H1 (cell line): Measurements from ENCODE around the gene NT5C1A. TPM values are rescaled to one million over a fixed set of nuclear protein-coding genes. Genes with fewer than 3 reads are reported as not detected.

Experiments used
- CTCF ChIA-PET: fragments of 300-600 bp; sonication (Branson Sonifier 250); formaldehyde crosslinking; loops from one replicate; lab custom pipeline; 2021; ENCODE audit not compliant: partially characterized antibody; lab: Charles Lee
- POLR2A ChIA-PET: fragments of 300-600 bp; sonication (Branson Sonifier 250); formaldehyde crosslinking; loops from one replicate; lab custom pipeline; 2021; ENCODE audit warnings: inconsistent platforms; ENCODE audit not compliant: partially characterized antibody; lab: Charles Lee
- DNase-seq, 2 experiments: peaks; one replicate each; pipeline versions ENCODE4 v3.0.0 to v3.0.0-alpha.2; 2010 to 2022; ENCODE audit warnings: low spot score in 2 of 2, low read depth in 1 of 2, mixed read lengths in 1 of 2
- FAIRE-seq: peaks from 2 replicates; lab custom pipeline; 2011; peaks lifted over from hg19 to GRCh38; lab: Jason Lieb, UNC
- H2AFZ ChIP-seq: 2 replicates; pipeline ENCODE4 v1.8.1; 2012; ENCODE audit warnings: low read length, inconsistent platforms
- H2AK5ac ChIP-seq: 2 replicates; pipeline ENCODE4 v1.6.1; 2013; ENCODE audit warnings: low read depth, low read length
- H2BK120ac ChIP-seq: replicated peaks from 2 replicates; pipeline ENCODE3; 2013; ENCODE audit warnings: low read depth, low read length, inconsistent platforms
- H2BK12ac ChIP-seq: 2 replicates; pipeline ENCODE4 v1.6.1; 2013; ENCODE audit warnings: low read depth, low read length
- H2BK15ac ChIP-seq: 2 replicates; pipeline ENCODE4 v1.6.1; 2013; ENCODE audit warnings: low read length
- H2BK20ac ChIP-seq: 2 replicates; pipeline ENCODE4 v1.6.1; 2013; ENCODE audit warnings: low read length
- H2BK5ac ChIP-seq: 2 replicates; pipeline ENCODE4 v1.6.1; 2013; ENCODE audit warnings: low read depth, low read length
- H3K14ac ChIP-seq: 2 replicates; pipeline ENCODE4 v1.6.1; 2013; ENCODE audit warnings: inconsistent platforms; ENCODE audit not compliant: insufficient read length
- H3K18ac ChIP-seq: 2 replicates; pipeline ENCODE4 v1.6.1; 2013; ENCODE audit warnings: low read length; ENCODE audit errors: extremely low read depth
- H3K23ac ChIP-seq: 2 replicates; pipeline ENCODE4 v1.6.1; 2013; ENCODE audit warnings: inconsistent platforms; ENCODE audit not compliant: insufficient read length
- H3K23me2 ChIP-seq: 2 replicates; pipeline ENCODE4 v1.6.1; 2013; ENCODE audit warnings: low read depth, low read length
- H3K27ac ChIP-seq: 2 replicates; pipeline ENCODE4 v1.6.1; 2011; ENCODE audit warnings: low read depth, low read length, inconsistent platforms
- H3K27me3 ChIP-seq, 4 experiments: replicated peaks in 1 of 4; 1 replicate in 1 of 4; 2 replicates in 3 of 4; pipeline versions ENCODE4 v1.6.1 to v1.8.1; 2011 to 2013; ENCODE audit warnings: low read length in 3 of 4, mild to moderate bottlenecking in 3 of 4, inconsistent platforms in 2 of 4, mixed read lengths in 2 of 4, moderate library complexity in 1 of 4; ENCODE audit not compliant: control insufficient read depth in 3 of 4, insufficient read depth in 3 of 4; ENCODE audit errors: extremely low read depth in 1 of 4
- H3K36me3 ChIP-seq, 4 experiments: 2 replicates each; pipeline versions ENCODE4 v1.6.1 to v1.8.1; 2011 to 2013; ENCODE audit warnings: mild to moderate bottlenecking in 4 of 4, low read length in 3 of 4, moderate library complexity in 2 of 4, control low read depth in 1 of 4, inconsistent platforms in 1 of 4; ENCODE audit not compliant: insufficient read depth in 4 of 4, control insufficient read depth in 2 of 4
- H3K4ac ChIP-seq: replicated peaks from 2 replicates; pipeline ENCODE3; 2013; ENCODE audit warnings: low read length, low read depth, mixed read lengths, inconsistent platforms; ENCODE audit not compliant: insufficient read length
- H3K4me1 ChIP-seq, 4 experiments: replicated peaks in 1 of 4; 1 replicate in 1 of 4; 2 replicates in 3 of 4; pipeline versions ENCODE4 v1.6.1 to v1.8.1; 2011 to 2013; ENCODE audit warnings: low read length in 3 of 4, inconsistent platforms in 2 of 4, mixed read lengths in 1 of 4; ENCODE audit not compliant: insufficient read depth in 4 of 4, control insufficient read depth in 3 of 4
- H3K4me2 ChIP-seq, 2 experiments: 2 replicates each; pipeline versions ENCODE4 v1.6.1 to v1.8.1; 2011 to 2013; ENCODE audit warnings: low read depth in 2 of 2, low read length in 2 of 2, control low read depth in 1 of 2, inconsistent platforms in 1 of 2, mild to moderate bottlenecking in 1 of 2; ENCODE audit not compliant: insufficient read depth in 1 of 2
- H3K4me3 ChIP-seq, 4 experiments: fragments of 200-600, 300-600 bp in 1 of 4; sonication (generic), shearing (Covaris generic), sonication (Bioruptor Twin) in 1 of 4; 2 replicates each; pipeline versions ENCODE4 v1.5.1 to v1.8.1; 2011 to 2016; ENCODE audit warnings: low read length in 4 of 4, low read depth in 3 of 4, control low read depth in 2 of 4, inconsistent platforms in 2 of 4, mild to moderate bottlenecking in 2 of 4, mixed read lengths in 1 of 4, moderate library complexity in 1 of 4; ENCODE audit not compliant: insufficient read depth in 2 of 4; ENCODE audit errors: extremely low read depth in 1 of 4
- H3K56ac ChIP-seq: replicated peaks from 2 replicates; pipeline ENCODE3; 2013; ENCODE audit warnings: low read depth, mild to moderate bottlenecking, mixed read lengths, low read length, inconsistent platforms; ENCODE audit not compliant: insufficient read length
- H3K79me1 ChIP-seq: 2 replicates; pipeline ENCODE4 v1.6.1; 2013; ENCODE audit warnings: low read depth, low read length, control low read depth
- H3K79me2 ChIP-seq, 2 experiments: 2 replicates each; pipeline versions ENCODE4 v1.6.1 to v1.8.1; 2012 to 2013; ENCODE audit warnings: low read length in 2 of 2, mild to moderate bottlenecking in 2 of 2, inconsistent platforms in 1 of 2; ENCODE audit not compliant: insufficient read depth in 2 of 2, control insufficient read depth in 1 of 2
- H3K9ac ChIP-seq, 4 experiments: replicated peaks in 1 of 4; 1 replicate in 1 of 4; 2 replicates in 3 of 4; pipeline versions ENCODE4 v1.6.1 to v1.8.1; 2011 to 2013; ENCODE audit warnings: low read depth in 3 of 4, low read length in 3 of 4, control low read depth in 2 of 4, mild to moderate bottlenecking in 2 of 4, moderate library complexity in 2 of 4, inconsistent platforms in 1 of 4; ENCODE audit errors: extremely low read depth in 1 of 4
- H3K9me3 ChIP-seq, 2 experiments: 2 replicates each; pipeline versions ENCODE4 v1.6.1 to v1.8.1; 2012 to 2013; ENCODE audit warnings: mild to moderate bottlenecking in 2 of 2, moderate library complexity in 2 of 2, control low read depth in 1 of 2, inconsistent platforms in 1 of 2, low read depth in 1 of 2, low read length in 1 of 2, mixed read lengths in 1 of 2; ENCODE audit not compliant: insufficient read depth in 2 of 2
- H4K20me1 ChIP-seq, 2 experiments: replicated peaks in 1 of 2; 2 replicates each; pipeline versions ENCODE3 to v1.8.1; 2011 to 2013; ENCODE audit warnings: inconsistent platforms in 2 of 2, low read length in 2 of 2, mild to moderate bottlenecking in 1 of 2; ENCODE audit not compliant: insufficient read depth in 2 of 2, control insufficient read depth in 1 of 2
- H4K5ac ChIP-seq: 2 replicates; pipeline ENCODE4 v1.6.1; 2013; ENCODE audit warnings: low read length, low read depth, mixed read lengths, inconsistent platforms; ENCODE audit not compliant: insufficient read length
- H4K8ac ChIP-seq: 2 replicates; pipeline ENCODE4 v1.8.0; 2013; ENCODE audit warnings: mild to moderate bottlenecking, moderate library complexity, low read length, inconsistent platforms; ENCODE audit not compliant: insufficient read depth; ENCODE audit errors: extremely low read depth
- H4K91ac ChIP-seq: replicated peaks from 2 replicates; pipeline ENCODE3; 2013; ENCODE audit warnings: low read length, mixed read lengths, inconsistent platforms; ENCODE audit not compliant: insufficient read length
- ATF3 ChIP-seq: IDR thresholded peaks from 2 replicates; pipeline ENCODE4 v1.6.1; 2011; ENCODE audit warnings: low read depth, mild to moderate bottlenecking, low read length; ENCODE audit not compliant: insufficient read depth
- BRCA1 ChIP-seq: IDR thresholded peaks from 2 replicates; pipeline ENCODE4 v1.6.1; 2012; ENCODE audit warnings: low read depth, low read length, improper control_type of control experiment
- CTBP2 ChIP-seq: IDR thresholded peaks from 2 replicates; pipeline ENCODE4 v1.7.0; 2011; ENCODE audit warnings: borderline replicate concordance, mild to moderate bottlenecking, moderate library complexity, mixed read lengths, low read length; ENCODE audit not compliant: insufficient read depth, insufficient read length
- JUN ChIP-seq: IDR thresholded peaks from 2 replicates; pipeline ENCODE4 v1.6.1; 2011; ENCODE audit warnings: low read depth, mild to moderate bottlenecking, improper control_type of control experiment, low read length
- KDM4A ChIP-seq: IDR thresholded peaks from one replicate; pipeline ENCODE4 v1.7.1; 2012; ENCODE audit warnings: low read depth, mild to moderate bottlenecking, moderate library complexity, low read length, inconsistent platforms; ENCODE audit not compliant: severe bottlenecking
- MAFK ChIP-seq: IDR thresholded peaks from 2 replicates; pipeline ENCODE4 v1.6.1; 2012; ENCODE audit warnings: low read depth, mild to moderate bottlenecking, improper control_type of control experiment, low read length
- POLR2AphosphoS5 ChIP-seq: IDR thresholded peaks from 2 replicates; pipeline ENCODE4 v1.6.1; 2011; ENCODE audit warnings: low read depth, low read length
- POU5F1 ChIP-seq: IDR thresholded peaks from 2 replicates; pipeline ENCODE4 v1.6.1; 2011; ENCODE audit warnings: low read depth, mild to moderate bottlenecking, low read length, moderate library complexity
- RBBP5 ChIP-seq: IDR thresholded peaks from 2 replicates; pipeline ENCODE4 v1.7.1; 2012; ENCODE audit warnings: low read depth, mild to moderate bottlenecking, inconsistent platforms, low read length, moderate library complexity, borderline replicate concordance
- RXRA ChIP-seq: IDR thresholded peaks from 2 replicates; pipeline ENCODE4 v1.6.1; 2011; ENCODE audit warnings: low read depth, mild to moderate bottlenecking, low read length, moderate library complexity; ENCODE audit not compliant: insufficient read depth
- SIN3A ChIP-seq, 2 experiments: IDR thresholded peaks in 1 of 2; conservative IDR thresholded peaks in 1 of 2; 2 replicates each; pipeline ENCODE4 v1.6.1; 2011 to 2012; ENCODE audit warnings: low read length in 2 of 2, improper control_type of control experiment in 1 of 2, low read depth in 1 of 2, mild to moderate bottlenecking in 1 of 2
- SP2 ChIP-seq: IDR thresholded peaks from 2 replicates; pipeline ENCODE4 v1.6.1; 2012; ENCODE audit warnings: mild to moderate bottlenecking, low read length, inconsistent platforms
- WGBS, 2 experiments: shearing (Covaris generic) in 1 of 2; methylation state at CpG; one replicate each; pipeline versions ENCODE4 v1.1.6 to v1.1.7; 2013 to 2015; ENCODE audit warnings: low lambda C conversion rate in 2 of 2, mixed read lengths in 2 of 2, inconsistent platforms in 1 of 2, low coverage in 1 of 2, missing lambda C conversion rate in 1 of 2; ENCODE audit not compliant: insufficient replicate concordance in 2 of 2, insufficient coverage in 1 of 2, insufficient read length in 1 of 2; ENCODE audit errors: extremely low coverage in 1 of 2, missing lambda C conversion rate in 1 of 2; 5-methylcytosine and 5-hydroxymethylcytosine counted together
- polyA plus RNA-seq, 7 experiments: library from polyadenylated mRNA; depleted of rRNA in 3 of 7; stranded (reverse) in 5 of 7; unstranded in 2 of 7; fragments of >200 nt in 5 of 7; fragments of 200-250 nt in 2 of 7; gene quantifications; 1 replicate in 5 of 7; 2 replicates in 1 of 7; 4 replicates in 1 of 7; pipeline versions ENCODE4 v1.2.1 to v1.2.3, GENCODE V29; 2011 to 2013; ENCODE audit warnings: missing spikeins in 2 of 7, mixed read lengths in 2 of 7
- total RNA-seq: library from RNA; stranded (reverse); fragmentation: NEBNext Ultra II Directional; extraction: Animal tissue kit (Norgen Biotek cat#: 25700); gene quantifications from 2 replicates; pipeline ENCODE4 v1.2.1, GENCODE V29; 2021

Gene NT5C1A
- total and polyA plus RNA-seq, 2 of the 8 experiments (the other 6 are each of a cell fraction or from before 2014, with no cell fraction given): not detected

GRCh38 chr1:39653546-39654031 is 18.3 kb downstream of the NT5C1A start:
- Histone ChIP-seq H2BK5ac (no peak overlapping the region), H2BK12ac (peak overlapping the region; percentile 13; the same call in 1 of the 2 replicates), H3K23ac (no peak overlapping the region), H3K4ac (no peak overlapping the region), H3K4me1 (no peaks in the 10 kb centered on the region), H4K8ac (no peak overlapping the region), H3K4me3 (no peak overlapping the region), H3K14ac (no peak overlapping the region), H3K27me3 (peaks cover 0 to 12% (median 4%) of the 10 kb centered on the region in 4 experiments; a peak in 3 of 7 replicates), H2BK20ac (no peak overlapping the region), H4K5ac (no peak overlapping the region), H4K91ac (no peak overlapping the region), H3K36me3 (no peaks in the 10 kb centered on the region), H3K56ac (no peak overlapping the region), H3K18ac (no peak overlapping the region), H3K79me1 (no peaks in the 10 kb centered on the region), H3K23me2 (no peaks in the 10 kb centered on the region), H2BK120ac (no peak overlapping the region), H3K9me3 (no peaks in the 10 kb centered on the region), H3K27ac (no peak overlapping the region), H2AFZ (0 out of 2 replicates have a peak overlapping the region, but pooled peaks have one; percentile 45), H3K79me2 (no peaks in the 10 kb centered on the region), H3K9ac (no peak overlapping the region), H2BK15ac (no peak overlapping the region; the same call in 1 of the 2 replicates), H3K4me2 (no peak overlapping the region; a peak in 2 of 4 replicates), H4K20me1 (peaks cover 0 to 2% of the 10 kb centered on the region in 2 experiments), H2AK5ac (no peak overlapping the region)
- POLR2A ChIA-PET: interaction anchor here (1.0 to 1.7 kb wide), 7 partner anchors 10 to 86 kb away, joined by 3 to 5 read pairs (median 4); partner anchors contain the start of gene PPIE
- DNase-seq: peak; percentile 41 to 77
- peak; percentile 28 for FAIRE-seq
- 20% methylated on average over 8 of the region's 8 CpGs; no CpG with 5 or more reads in 1 of the 2 experiments for WGBS, 2 experiments
- CTCF ChIA-PET: interaction anchor here (0.6 to 17.8 kb wide), 25 partner anchors 12 to 287 kb away, joined by 3 to 469 read pairs (median 4); partner anchors contain the start of genes HEYL, HPCAL4 and NT5C1A
- TF ChIP-seq MAFK (no peak), JUN (no peak), POU5F1 (no peak), KDM4A (no peak), ATF3 (0 out of 2 replicates have a peak, but pooled peaks have one; percentile 46), RBBP5 (no peak), BRCA1 (no peak), SP2 (no peak), POLR2AphosphoS5 (no peak), CTBP2 (no peak), RXRA (no peak), SIN3A (conservative IDR thresholded peaks at IDR 0.05 in 1 of 2, IDR thresholded peaks at IDR 0.05 in 1 of 2; ENCODE audit: low read depth in 1 of 2, low read length in 2 of 2) (no peak)
